Fibroblast of lung (primary cell): ENCODE results near the gene LAPTM4A. TPM values are rescaled to one million over a fixed set of nuclear protein-coding genes. Genes with fewer than 3 reads are reported as not detected.

Experiments used
- DNase-seq, 2 donors: peaks; one replicate each; pipeline versions ENCODE4 v3.0.0 to v3.0.0-alpha.2; 2010; ENCODE audit warnings: low read depth in 2 of 2
- H2AFZ ChIP-seq: 2 replicates; pipeline ENCODE4 v1.5.1; 2012; ENCODE audit warnings: low read length, control low read depth, inconsistent platforms
- H3K27ac ChIP-seq: 2 replicates; pipeline ENCODE4 v1.5.1; 2011; ENCODE audit warnings: low read length, control low read depth; ENCODE audit not compliant: insufficient read depth
- H3K27me3 ChIP-seq: 2 replicates; pipeline ENCODE4 v1.5.1; 2011; ENCODE audit warnings: mild to moderate bottlenecking, low read length; ENCODE audit not compliant: control insufficient read depth, insufficient read depth
- H3K36me3 ChIP-seq: 2 replicates; pipeline ENCODE4 v1.5.1; 2011; ENCODE audit warnings: low read length; ENCODE audit not compliant: control insufficient read depth, insufficient read depth
- H3K4me1 ChIP-seq: 2 replicates; pipeline ENCODE4 v1.5.1; 2011; ENCODE audit warnings: low read length; ENCODE audit not compliant: control insufficient read depth, insufficient read depth; ENCODE audit errors: extremely low read depth
- H3K4me2 ChIP-seq: 2 replicates; pipeline ENCODE4 v1.5.1; 2011; ENCODE audit warnings: low read length, control low read depth; ENCODE audit not compliant: insufficient read depth; ENCODE audit errors: extremely low read depth
- H3K4me3 ChIP-seq, 4 experiments: fragments of 200-600 bp in 1 of 4; sonication (generic) in 1 of 4; replicated peaks in 1 of 4; 2 replicates each; pipeline ENCODE4 v1.5.1; 2011 to 2016; ENCODE audit warnings: low read length in 4 of 4, low read depth in 3 of 4, mild to moderate bottlenecking in 3 of 4, control low read depth in 2 of 4, inconsistent platforms in 1 of 4, mixed read lengths in 1 of 4; ENCODE audit not compliant: insufficient read depth in 1 of 4; ENCODE audit errors: control extremely low read depth in 1 of 4
- H3K79me2 ChIP-seq: 2 replicates; pipeline ENCODE4 v1.5.1; 2012; ENCODE audit warnings: mild to moderate bottlenecking, low read length, inconsistent platforms; ENCODE audit not compliant: control insufficient read depth, insufficient read depth
- H3K9ac ChIP-seq: 2 replicates; pipeline ENCODE4 v1.5.1; 2011; ENCODE audit warnings: mild to moderate bottlenecking, low read length, control low read depth; ENCODE audit not compliant: insufficient read depth
- H3K9me3 ChIP-seq: 2 replicates; pipeline ENCODE4 v1.5.1; 2012; ENCODE audit warnings: low read depth, low read length; ENCODE audit not compliant: control insufficient read depth, insufficient read depth
- H4K20me1 ChIP-seq: 2 replicates; pipeline ENCODE4 v1.5.1; 2011; ENCODE audit warnings: low read length; ENCODE audit not compliant: control insufficient read depth, insufficient read depth; ENCODE audit errors: extremely low read depth
- CTCF ChIP-seq, 2 donors: IDR thresholded peaks in 1 of 2; conservative IDR thresholded peaks in 1 of 2; 1 replicate in 1 of 2; 2 replicates in 1 of 2; pipeline ENCODE4 v1.5.1; 2011 to 2012; ENCODE audit warnings: low read length in 2 of 2, control low read depth in 1 of 2, inconsistent platforms in 1 of 2, low read depth in 1 of 2, mild to moderate bottlenecking in 1 of 2
- EZH2 ChIP-seq: IDR thresholded peaks from 2 replicates; pipeline ENCODE4 v1.5.1; 2012; ENCODE audit warnings: low read length, control low read depth, mild to moderate bottlenecking; ENCODE audit errors: missing control alignments
- polyA plus RNA-seq, 2 donors: library from polyadenylated mRNA; depleted of rRNA in 1 of 2; stranded (reverse) in 1 of 2; unstranded in 1 of 2; fragments of >200 nt; gene quantifications; 2 replicates each; pipeline ENCODE4 v1.2.1, GENCODE V29; 2011 to 2012; ENCODE audit warnings: missing spikeins in 1 of 2
- total RNA-seq: library from RNA; depleted of rRNA; stranded (reverse); fragments of >200 nt; gene quantifications from 2 replicates; pipeline ENCODE4 v1.2.1, GENCODE V29; 2014

The LAPTM4A gene
- total and polyA plus RNA-seq, 2 donors (not counting 1 experiment from before 2014, with no cell fraction given): 193 to 1,101 TPM

GRCh38 chr2:20005067-20005627, 46.3 kb downstream of the LAPTM4A start:
- Histone ChIP-seq H3K4me2 (no peak overlapping the region), H3K9ac (no peak overlapping the region), H3K4me1 (no peaks in the 10 kb centered on the region), H3K27ac (no peak overlapping the region), H3K36me3 (no peaks in the 10 kb centered on the region), H3K4me3 (no peak overlapping the region), H3K9me3 (no peaks in the 10 kb centered on the region), H4K20me1 (no peaks in the 10 kb centered on the region), H3K27me3 (no peaks in the 10 kb centered on the region), H3K79me2 (no peaks in the 10 kb centered on the region), H2AFZ (no peak overlapping the region)
- DNase-seq: no peak
- TF ChIP-seq CTCF (conservative IDR thresholded peaks at IDR 0.05 in 1 of 2, IDR thresholded peaks at IDR 0.05 in 1 of 2; ENCODE audit: low read depth in 1 of 2, low read length in 2 of 2) (no peak), EZH2 (no peak)

- no peak overlapping the region for H3K27ac ChIP-seq
- TF ChIP-seq CTCF (conservative IDR thresholded peaks at IDR 0.05 in 1 of 2, IDR thresholded peaks at IDR 0.05 in 1 of 2; ENCODE audit: low read depth in 1 of 2, low read length in 2 of 2): no peak
- TF ChIP-seq EZH2: no peak
- no peak overlapping the region for H2AFZ ChIP-seq
- H3K27me3 ChIP-seq: no peaks in the 10 kb centered on the region
- no peaks in the 10 kb centered on the region for H3K79me2 ChIP-seq
- no peak overlapping the region for H3K4me3 ChIP-seq
- no peak for DNase-seq
- H3K4me2 ChIP-seq: no peak overlapping the region
- no peak overlapping the region for H3K9ac ChIP-seq
- H3K9me3 ChIP-seq: no peaks in the 10 kb centered on the region
- no peaks in the 10 kb centered on the region for H3K36me3 ChIP-seq
- H3K4me1 ChIP-seq: no peaks in the 10 kb centered on the region
- H4K20me1 ChIP-seq: no peaks in the 10 kb centered on the region
Observed at GRCh38 chr2:20001361-20001863, 50.0 kb downstream of the LAPTM4A start.

- H3K27me3 ChIP-seq: no peaks in the 10 kb centered on the region
- no peaks in the 10 kb centered on the region for H4K20me1 ChIP-seq
- peak in 1 of 2 donors; percentile 92 for DNase-seq
- no peak overlapping the region for H2AFZ ChIP-seq
- H3K36me3 ChIP-seq: no peaks in the 10 kb centered on the region
- no peak overlapping the region for H3K27ac ChIP-seq
- no peaks in the 10 kb centered on the region for H3K4me1 ChIP-seq
- H3K9ac ChIP-seq: no peak overlapping the region
- no peaks in the 10 kb centered on the region for H3K9me3 ChIP-seq
- H3K79me2 ChIP-seq: no peaks in the 10 kb centered on the region
- TF ChIP-seq CTCF (conservative IDR thresholded peaks at IDR 0.05 in 1 of 2, IDR thresholded peaks at IDR 0.05 in 1 of 2; ENCODE audit: low read depth in 1 of 2, low read length in 2 of 2) (no peak), EZH2 (no peak)
- no peak overlapping the region for H3K4me3 ChIP-seq
- no peak overlapping the region for H3K4me2 ChIP-seq
Observed at GRCh38 chr2:19993731-19994130, 57.7 kb downstream of the LAPTM4A start.
